Hematopoietic multipotent progenitor cell treated with erythropoietin and hydrocortisone succinate and interleukin-3 and kit ligand, for 15 days (in vitro differentiated cells): ENCODE data around the gene CLIC4.

Source experiments
- DNase-seq: peaks from one replicate; pipeline ENCODE4 v3.0.0-alpha.2; 2015; ENCODE audit warnings: low spot score

The CLIC4 gene

GRCh38 chr1:24859063-24860010, 114.1 kb downstream of the CLIC4 start:
- DNase-seq, result no peak

- no peak for DNase-seq
Measured at GRCh38 chr1:24860841-24861240, 115.6 kb downstream of the CLIC4 start.

DNA sequence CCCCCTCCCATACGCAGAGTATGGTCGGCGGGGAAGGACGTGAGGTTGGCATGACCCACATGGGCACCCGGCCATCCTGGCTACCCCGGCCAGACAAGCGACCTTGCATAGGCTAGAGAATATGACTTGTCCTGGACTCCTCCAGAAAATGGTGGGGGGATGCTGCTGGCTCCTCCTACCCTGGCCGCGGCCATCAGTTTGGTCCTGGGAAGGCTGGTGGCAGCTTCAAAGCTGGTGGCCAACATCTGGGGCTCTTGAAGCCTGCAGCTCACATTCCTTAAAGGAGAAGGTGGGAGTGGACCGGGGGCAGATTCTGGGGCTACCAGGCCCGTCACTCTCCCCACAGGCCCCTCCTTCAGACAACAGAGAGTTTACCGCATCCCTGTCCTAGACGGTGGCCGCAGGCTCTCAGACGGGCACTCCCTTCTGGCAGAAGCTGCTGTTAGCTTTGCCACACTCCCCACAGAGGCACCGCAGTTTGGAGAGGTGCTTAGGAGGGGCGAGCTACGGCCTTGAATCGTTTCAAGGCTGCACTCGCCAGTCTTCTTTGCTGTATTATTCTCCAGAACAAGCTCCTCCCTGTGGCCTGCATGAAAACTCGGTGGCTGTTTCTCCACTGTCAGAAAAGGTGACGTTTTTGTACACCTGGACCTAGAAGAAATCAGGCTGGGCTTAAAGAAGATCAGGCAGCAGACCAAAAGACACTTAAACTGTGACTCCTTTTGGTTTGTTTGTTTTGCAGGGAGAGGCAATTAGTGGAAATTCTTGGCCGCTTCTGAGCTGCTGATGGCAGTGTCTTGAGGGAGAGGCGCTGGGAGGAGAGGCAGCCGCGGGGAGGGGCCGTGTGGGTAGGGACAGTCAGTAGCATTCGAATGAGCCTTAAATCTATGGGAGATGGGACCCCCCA, 116.8 kb downstream of the CLIC4 start:
- no peak for DNase-seq

- DNase-seq, result no peak
Measured at GRCh38 chr1:24862775-24863483, 117.7 kb downstream of the CLIC4 start.

GRCh38 chr1:24864370-24864777, 119.1 kb downstream of the CLIC4 start:
- DNase-seq, result no peak

DNA sequence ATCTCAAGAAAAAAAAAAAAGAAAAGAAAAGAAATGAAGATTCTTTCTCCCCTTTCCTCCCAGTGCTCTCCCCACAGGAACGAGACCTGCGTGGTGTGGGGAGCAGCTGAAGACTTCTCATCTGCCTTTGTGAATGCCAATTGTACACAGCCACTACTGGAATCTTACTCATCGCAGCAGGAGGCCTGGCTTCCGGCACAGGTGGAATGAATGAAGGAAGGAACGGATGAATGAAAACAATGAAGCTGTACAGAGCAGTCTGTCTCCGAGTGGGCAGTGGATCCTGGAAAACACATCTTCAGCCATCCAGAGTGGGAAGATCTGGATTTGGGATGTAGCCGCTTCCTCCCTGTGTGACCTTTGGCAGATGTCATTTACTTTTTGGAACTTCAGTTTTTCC, 119.9 kb downstream of the CLIC4 start:
- no peak for DNase-seq

- no peak for DNase-seq
Measured at GRCh38 chr1:24865587-24865986, 120.3 kb downstream of the CLIC4 start.

GRCh38 chr1:24866211-24867083, 121.2 kb downstream of the CLIC4 start:
- DNase-seq, result no peak

DNA sequence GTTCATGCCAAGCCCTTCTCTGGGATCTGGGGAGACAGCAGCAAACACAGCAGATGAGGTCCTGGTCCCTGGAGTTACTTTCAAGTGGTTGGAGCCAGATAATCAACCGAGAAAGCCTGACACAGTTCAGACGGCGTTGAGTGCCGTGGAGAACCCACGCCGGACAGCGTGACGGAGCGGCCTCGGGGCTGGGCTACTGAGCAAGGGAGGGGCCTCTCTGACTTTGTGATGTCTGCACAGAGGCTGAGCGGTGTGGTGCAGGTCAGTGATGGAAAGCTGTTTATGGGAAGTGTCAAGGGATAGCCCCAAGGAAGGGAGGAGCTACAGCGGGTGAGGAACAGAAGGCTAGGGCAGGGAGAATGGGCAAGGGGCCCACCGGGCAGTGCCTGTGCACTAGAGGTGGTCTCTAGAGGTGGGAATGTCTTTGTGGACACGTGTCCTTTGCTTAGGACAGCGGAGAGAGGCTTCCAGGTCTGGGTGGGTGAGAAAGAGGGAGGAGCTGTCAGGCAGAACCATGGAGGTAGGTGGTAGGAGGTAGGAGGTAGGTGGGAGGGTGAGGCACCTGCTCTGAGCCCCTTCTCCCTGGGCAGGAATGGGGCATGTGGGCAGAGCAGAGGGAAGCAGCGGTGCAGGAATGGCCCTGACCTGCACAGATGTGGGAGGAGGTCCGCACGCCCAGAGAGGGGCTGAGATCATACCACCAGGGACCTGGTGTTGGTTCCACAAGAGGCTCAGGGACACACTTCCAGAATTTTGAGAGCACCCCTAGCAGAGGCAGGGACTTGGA, 122.0 kb downstream of the CLIC4 start:
- no peak for DNase-seq

DNA sequence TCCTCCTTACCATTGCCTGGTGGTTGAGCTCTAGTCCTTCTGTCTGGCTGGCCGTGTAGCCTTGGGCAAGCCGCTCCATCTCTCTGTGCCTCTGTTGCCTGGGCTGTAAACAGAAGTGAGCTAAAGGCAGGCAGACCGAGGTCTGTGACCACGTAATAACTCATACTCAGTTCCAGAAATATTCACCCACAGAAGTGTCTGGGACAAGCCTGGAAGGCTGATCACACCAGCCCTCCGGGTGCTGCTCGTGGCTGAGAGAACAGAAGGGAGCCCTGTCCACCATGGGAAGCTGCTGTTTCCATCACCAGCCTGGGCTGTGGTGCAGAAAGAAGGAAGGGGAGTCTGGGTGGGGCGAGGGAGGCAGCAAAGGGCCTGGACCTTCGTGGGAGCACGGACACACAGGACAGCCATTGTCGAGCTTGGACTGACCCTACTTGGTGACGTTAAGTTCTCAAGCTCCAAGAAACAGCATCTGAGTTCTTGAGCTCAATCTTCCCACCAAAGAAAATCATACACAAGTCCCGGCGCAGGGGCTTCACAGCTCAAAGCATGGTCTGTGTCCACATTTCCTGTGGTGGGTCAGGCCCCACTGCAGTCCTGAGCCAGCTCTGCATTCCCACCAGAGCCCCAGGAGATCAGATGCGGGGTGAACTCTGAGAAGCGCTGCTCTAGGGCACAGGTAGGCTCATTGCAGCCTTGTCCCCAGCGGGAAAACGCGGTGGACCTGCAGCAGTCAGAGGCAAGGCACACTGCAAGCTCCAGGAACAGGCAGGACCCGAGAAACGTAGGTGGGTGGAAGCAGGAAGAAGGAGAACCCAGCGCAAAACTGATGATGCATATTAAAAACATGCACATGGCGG, 123.0 kb downstream of the CLIC4 start:
- DNase-seq, result no peak

GRCh38 chr1:24870551-24871195, 125.4 kb downstream of the CLIC4 start:
- DNase-seq, result no peak

GRCh38 chr1:24871306-24871901, 126.2 kb downstream of the CLIC4 start:
- no peak for DNase-seq

- no peak for DNase-seq
Measured at GRCh38 chr1:24872061-24872850, 127.0 kb downstream of the CLIC4 start.

- no peak for DNase-seq
Measured at GRCh38 chr1:24873148-24873547, 127.9 kb downstream of the CLIC4 start.

DNA sequence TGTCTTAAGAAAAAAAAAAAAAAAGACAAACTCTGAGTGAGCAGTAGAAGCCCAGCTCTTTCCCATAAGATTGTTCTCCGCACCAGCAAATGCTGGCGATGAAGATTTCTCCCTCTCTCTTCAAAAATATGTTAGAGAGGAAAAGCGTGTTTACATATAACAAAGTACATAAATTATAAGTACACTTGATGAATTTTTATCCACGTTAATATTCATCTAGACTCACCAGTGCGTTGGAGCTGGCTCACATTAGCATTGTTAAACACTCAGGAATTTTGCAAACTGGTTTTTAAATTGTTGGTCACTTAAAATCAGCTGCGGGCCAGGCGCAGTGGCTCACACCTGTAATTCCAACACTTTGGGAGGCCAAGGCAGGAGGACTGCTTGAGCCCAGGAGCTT, 128.8 kb downstream of the CLIC4 start:
- DNase-seq, result no peak

GRCh38 chr1:24874611-24875234, 129.5 kb downstream of the CLIC4 start:
- DNase-seq, result no peak

DNA sequence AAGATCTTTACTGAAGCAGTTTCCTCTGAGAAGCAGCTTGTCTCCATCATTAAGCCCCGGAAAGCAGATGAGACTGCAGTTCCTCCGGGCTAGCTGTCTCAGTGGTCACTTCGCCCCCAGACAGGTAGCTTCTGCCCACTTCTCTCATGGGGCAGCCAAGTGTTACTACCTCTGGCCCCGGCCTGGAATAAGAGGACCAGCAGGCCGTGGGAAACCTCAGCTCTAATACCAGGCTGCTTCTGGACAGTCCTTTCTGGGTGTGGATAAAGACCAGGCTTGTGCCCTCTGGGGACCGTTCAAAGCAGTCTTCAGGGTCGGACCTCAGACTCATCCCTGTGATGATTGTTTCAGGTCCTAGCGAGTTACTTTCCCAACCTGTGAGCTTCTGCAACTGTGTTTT, 130.0 kb downstream of the CLIC4 start:
- no peak for DNase-seq
